Activated B cell treated with CpG ODN at 0.5 μM for 24 hours (primary cell): ENCODE results near the gene EFHB. TPM values are rescaled to one million over a fixed set of nuclear protein-coding genes. Genes with fewer than 3 reads are reported as not detected.

ENCODE experiments used
- total RNA-seq: library from RNA; stranded (reverse); gene quantifications from 2 replicates; pipeline ENCODE4 v1.2.3, GENCODE V29; 2022

EFHB gene
- total RNA-seq, 1 donor from 2014 or later: 0.84 TPM

Other genes starting within 250 kb of the EFHB start
- 43.2 and 45.2 TPM in 2 replicates for gene RAB5A, start 12.9 kb upstream of the EFHB start, total RNA-seq
- gene PP2D1, start 78.0 kb upstream of the EFHB start, total RNA-seq: not detected in 2 replicates
- 35.9 and 36.8 TPM in 2 replicates for gene KAT2B, start 106.2 kb upstream of the EFHB start, total RNA-seq